Testis (tissue), 3 donors: Measurements from ENCODE around the gene SRPK3. TPM values are rescaled to one million over a fixed set of nuclear protein-coding genes. Genes with fewer than 3 reads are reported as not detected.

Experiments
- DNase-seq: peaks from one replicate; pipeline ENCODE4 v3.0.0-alpha.2; 2019
- H3K27ac ChIP-seq, 2 donors: fragments of 200-600 bp; sonication (generic); one replicate each; pipeline ENCODE4 v1.5.1; 2019
- H3K27me3 ChIP-seq: fragments of 200-600 bp; sonication (generic); one replicate; pipeline ENCODE4 v1.5.1; 2019
- H3K36me3 ChIP-seq: fragments of 200-600 bp; sonication (generic); one replicate; pipeline ENCODE4 v1.5.1; 2017; ENCODE audit warnings: low read depth; ENCODE audit errors: missing control alignments
- H3K4me1 ChIP-seq: fragments of 200-600 bp; sonication (generic); one replicate; pipeline ENCODE4 v1.5.1; 2019
- H3K4me3 ChIP-seq, 2 donors: fragments of 200-600 bp; sonication (generic); one replicate each; pipeline ENCODE4 v1.5.1; 2017 to 2019
- H3K9me3 ChIP-seq: fragments of 200-600 bp; sonication (generic); one replicate; pipeline ENCODE4 v1.5.1; 2017
- POLR2A ChIP-seq: fragments of 450-650 bp; IDR thresholded peaks from one replicate; pipeline ENCODE4 v1.6.1; 2017; ENCODE audit warnings: antibody characterized with exemption, mild to moderate bottlenecking, moderate library complexity
- WGBS, 2 donors: methylation state at CpG; one replicate each; pipeline ENCODE4 v1.1.5; 2018; 5-methylcytosine and 5-hydroxymethylcytosine counted together
- intact Hi-C: fragments of 100-400 bp; cut with DNase I; formaldehyde crosslinking; loops from one replicate; pipeline ENCODE4 v1.15.1; 2023; ENCODE audit warnings: low total_unique reads
- polyA plus RNA-seq: library from polyadenylated mRNA; stranded (reverse); fragments of 350-450 nt; fragmentation: Illumina TruSeq; extraction: RNeasy Lipid Tissue Mini Kit (QIAGEN cat#74804); gene quantifications from one replicate; pipeline ENCODE4 v1.2.3, GENCODE V29; 2014; ENCODE audit warnings: low read depth, low replicate concordance; ENCODE audit not compliant: insufficient read depth
- total RNA-seq, 2 donors: library from RNA; depleted of rRNA; stranded (reverse); fragments of >200 nt; gene quantifications; one replicate each; pipeline ENCODE4 v1.2.3, GENCODE V29; 2016
- TF ChIP-seq, protein P1 (sequence below), 3 experiments: fragments of 450-650 bp in 2 of 3; fragments of 200-600 bp in 1 of 3; sonication (generic) in 1 of 3; IDR thresholded peaks; one replicate each; pipeline ENCODE4 v1.5.1; 2016 to 2019; ENCODE audit warnings: antibody characterized with exemption in 3 of 3, mild to moderate bottlenecking in 2 of 3, moderate library complexity in 1 of 3

The SRPK3 gene
- total and polyA plus RNA-seq, 3 donors from 2014 or later: 0.62 to 2.2 (median 1.3) TPM

GRCh38 chrX:153768311-153769157 lies 12.3 kb upstream of the SRPK3 start:
- Histone ChIP-seq H3K36me3 (no peaks in the 10 kb centered on the region), H3K27me3 (no peaks in the 10 kb centered on the region), H3K4me3 (no peak overlapping the region), H3K9me3 (no peaks in the 10 kb centered on the region), H3K4me1 (peaks cover 14% of the 10 kb centered on the region), H3K27ac (no peak overlapping the region)
- intact Hi-C loops: loop anchor here (10.0 kb wide), 1 partner anchor 186 kb away; no protein-coding TSS in a partner anchor
- TF ChIP-seq POLR2A: no peak
- TF ChIP-seq, protein P1, sequence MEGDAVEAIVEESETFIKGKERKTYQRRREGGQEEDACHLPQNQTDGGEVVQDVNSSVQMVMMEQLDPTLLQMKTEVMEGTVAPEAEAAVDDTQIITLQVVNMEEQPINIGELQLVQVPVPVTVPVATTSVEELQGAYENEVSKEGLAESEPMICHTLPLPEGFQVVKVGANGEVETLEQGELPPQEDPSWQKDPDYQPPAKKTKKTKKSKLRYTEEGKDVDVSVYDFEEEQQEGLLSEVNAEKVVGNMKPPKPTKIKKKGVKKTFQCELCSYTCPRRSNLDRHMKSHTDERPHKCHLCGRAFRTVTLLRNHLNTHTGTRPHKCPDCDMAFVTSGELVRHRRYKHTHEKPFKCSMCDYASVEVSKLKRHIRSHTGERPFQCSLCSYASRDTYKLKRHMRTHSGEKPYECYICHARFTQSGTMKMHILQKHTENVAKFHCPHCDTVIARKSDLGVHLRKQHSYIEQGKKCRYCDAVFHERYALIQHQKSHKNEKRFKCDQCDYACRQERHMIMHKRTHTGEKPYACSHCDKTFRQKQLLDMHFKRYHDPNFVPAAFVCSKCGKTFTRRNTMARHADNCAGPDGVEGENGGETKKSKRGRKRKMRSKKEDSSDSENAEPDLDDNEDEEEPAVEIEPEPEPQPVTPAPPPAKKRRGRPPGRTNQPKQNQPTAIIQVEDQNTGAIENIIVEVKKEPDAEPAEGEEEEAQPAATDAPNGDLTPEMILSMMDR (IDR thresholded peaks at IDR 0.05): peak in 1 of 3 experiments; percentile 16
- no peak for DNase-seq
- 87% methylated on average over 15 of the region's 22 CpGs; no CpG with 5 or more reads in 1 of the 2 donors for WGBS, 2 donors

DNA sequence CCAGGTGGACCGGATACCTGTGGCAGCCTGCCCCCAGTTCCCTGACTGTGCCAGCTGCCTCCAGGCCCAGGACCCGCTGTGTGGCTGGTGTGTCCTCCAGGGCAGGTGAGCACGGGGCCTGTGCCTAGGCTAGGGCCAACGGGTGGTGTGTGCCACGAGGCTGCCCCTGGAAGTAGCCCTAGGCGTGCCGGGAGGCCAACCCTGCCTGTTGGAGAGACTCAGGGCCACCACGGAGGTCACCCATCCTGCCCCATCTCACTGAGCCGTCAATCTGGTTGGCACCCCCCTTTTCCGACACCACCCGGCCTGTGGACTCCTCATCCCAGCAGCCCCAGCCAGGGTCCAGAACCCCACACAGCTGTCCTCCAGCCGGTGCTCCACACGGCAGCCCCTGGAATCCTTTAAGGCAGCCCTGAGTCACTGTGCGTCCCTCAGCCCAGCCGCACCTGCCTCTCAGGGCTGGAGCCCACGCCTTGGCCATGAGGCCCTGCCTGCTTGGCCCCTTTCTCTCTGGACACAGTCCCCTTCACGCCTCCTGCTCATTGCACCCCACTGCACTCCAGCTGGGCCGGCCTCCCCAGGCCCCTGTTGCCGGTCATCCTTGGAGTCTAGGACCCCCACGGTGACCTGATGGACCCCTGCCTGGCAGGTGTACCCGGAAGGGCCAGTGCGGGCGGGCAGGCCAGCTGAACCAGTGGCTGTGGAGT lies 11.5 kb upstream of the SRPK3 start:
- Histone ChIP-seq H3K27ac (no peak overlapping the region), H3K36me3 (no peaks in the 10 kb centered on the region), H3K4me3 (no peak overlapping the region), H3K4me1 (peaks cover 14% of the 10 kb centered on the region), H3K27me3 (no peaks in the 10 kb centered on the region), H3K9me3 (no peaks in the 10 kb centered on the region)
- WGBS, 2 donors: 93 to 100% methylated on average over 3 to 20 of the region's 23 CpGs
- intact Hi-C loops: loop anchor here (10.0 kb wide), 1 partner anchor 185 kb away; no protein-coding TSS in a partner anchor
- TF ChIP-seq, protein P1 (IDR thresholded peaks at IDR 0.05): no peak
- TF ChIP-seq POLR2A: no peak
- no peak for DNase-seq

GRCh38 chrX:153769865-153770600 lies 10.8 kb upstream of the SRPK3 start:
- H3K27me3 ChIP-seq: no peaks in the 10 kb centered on the region
- no peaks in the 10 kb centered on the region for H3K36me3 ChIP-seq
- H3K9me3 ChIP-seq: no peaks in the 10 kb centered on the region
- TF ChIP-seq, protein P1 (IDR thresholded peaks at IDR 0.05): no peak
- no peak for TF ChIP-seq POLR2A
- H3K4me3 ChIP-seq: no peak overlapping the region
- 93% methylated on average over 17 of the region's 25 CpGs; no CpG with 5 or more reads in 1 of the 2 donors for WGBS, 2 donors
- intact Hi-C loops: loop anchor here (10.0 kb wide), 1 partner anchor 185 kb away; no protein-coding TSS in a partner anchor
- no peak for DNase-seq
- peaks cover 11% of the 10 kb centered on the region for H3K4me1 ChIP-seq
- H3K27ac ChIP-seq: no peak overlapping the region

DNA sequence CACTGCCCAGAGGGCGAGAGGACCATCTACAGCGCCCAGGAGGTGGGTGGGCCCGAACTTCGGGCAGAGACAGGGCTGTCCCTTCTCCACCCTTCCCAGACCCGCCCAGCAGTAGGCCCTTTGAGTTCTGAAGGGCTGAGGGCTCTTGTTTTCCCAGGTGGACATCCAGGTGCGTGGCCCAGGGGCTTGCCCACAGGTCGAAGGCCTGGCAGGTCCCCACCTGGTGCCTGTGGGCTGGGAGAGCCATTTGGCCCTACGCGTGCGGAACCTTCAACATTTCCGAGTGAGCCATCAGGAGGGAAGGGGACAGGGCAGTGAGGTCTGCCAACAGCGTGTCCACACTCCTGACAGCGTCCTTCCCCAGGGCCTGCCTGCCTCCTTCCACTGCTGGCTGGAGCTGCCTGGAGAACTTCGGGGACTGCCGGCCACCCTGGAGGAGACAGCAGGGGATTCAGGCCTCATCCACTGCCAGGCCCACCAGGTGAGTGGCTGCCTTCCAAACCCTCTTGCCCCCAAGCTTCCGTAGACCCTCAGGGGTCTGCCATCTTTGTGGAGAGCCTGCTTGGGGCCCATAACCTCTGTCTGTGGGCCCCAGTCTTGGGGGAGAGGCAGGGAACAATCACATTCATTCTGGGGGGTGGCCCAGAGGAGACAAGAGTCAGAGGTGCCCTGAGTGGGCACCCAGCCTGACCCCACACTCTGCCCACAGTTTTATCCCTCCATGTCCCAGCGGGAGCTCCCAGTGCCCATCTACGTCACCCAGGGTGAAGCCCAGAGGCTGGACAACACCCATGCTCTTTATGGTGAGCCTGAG lies 10.0 kb upstream of the SRPK3 start:
- Histone ChIP-seq H3K4me3 (no peak overlapping the region), H3K4me1 (peaks cover 3% of the 10 kb centered on the region), H3K36me3 (no peaks in the 10 kb centered on the region), H3K9me3 (no peaks in the 10 kb centered on the region), H3K27me3 (no peaks in the 10 kb centered on the region), H3K27ac (no peak overlapping the region)
- TF ChIP-seq POLR2A: no peak
- TF ChIP-seq, protein P1 (IDR thresholded peaks at IDR 0.05): no peak
- DNase-seq: no peak
- intact Hi-C loops: no loop called here
- WGBS, 2 donors: 94% methylated on average over 16 of the region's 18 CpGs; no CpG with 5 or more reads in 1 of the 2 donors
